GM18499 (cell line): ENCODE results near the gene LCK.

Experiments used
- ATAC-seq: cut with Tn5 transposase; IDR thresholded peaks from one replicate; pipeline ENCODE4 v1.9.1; 2021; ENCODE audit warnings: moderate number of reproducible peaks; ENCODE audit not compliant: insufficient read depth, unreplicated experiment

Gene LCK

GRCh38 chr1:32250893-32251716, at the start of gene LCK:
LCK (plus strand) TSS chr1:32251265; CDS start chr1:32274330, 23,065 bp downstream.
- no peak for ATAC-seq

- ATAC-seq = no peak
Observed at GRCh38 chr1:32204943-32205361, 46.1 kb upstream of the LCK start.

GRCh38 chr1:32205401-32206370, 45.4 kb upstream of the LCK start, which contains the start of gene IQCC:
IQCC (plus strand) TSS chr1:32205671; CDS start chr1:32205682, 11 bp downstream.
- ATAC-seq = no peak

GRCh38 chr1:32208469-32208868, 42.6 kb upstream of the LCK start:
- no peak for ATAC-seq

GRCh38 chr1:32208891-32209328, 42.2 kb upstream of the LCK start, which contains the start of gene DCDC2B:
DCDC2B (plus strand) TSS chr1:32209089; CDS start chr1:32209094, 5 bp downstream.
- no peak for ATAC-seq

- no peak for ATAC-seq
Observed at GRCh38 chr1:32215629-32216480, 35.2 kb upstream of the LCK start.

- ATAC-seq = no peak
Observed at GRCh38 chr1:32216566-32216965, 34.5 kb upstream of the LCK start.

GRCh38 chr1:32219022-32219421, 32.0 kb upstream of the LCK start:
- ATAC-seq = no peak

GRCh38 chr1:32220746-32221580, 30.1 kb upstream of the LCK start:
- no peak for ATAC-seq

- ATAC-seq = no peak
Observed at GRCh38 chr1:32221581-32221979, 29.5 kb upstream of the LCK start.

- ATAC-seq = no peak
Observed at GRCh38 chr1:32221980-32222755, 28.9 kb upstream of the LCK start, which contains the start of the genes EIF3I and TMEM234. EIF3I (plus strand) TSS chr1:32222407; CDS start chr1:32222442, 35 bp downstream. TMEM234 (minus strand) TSS chr1:32222353; CDS start chr1:32222322, 31 bp downstream.

GRCh38 chr1:32223683-32224082, 27.4 kb upstream of the LCK start:
- ATAC-seq = no peak

GRCh38 chr1:32224285-32224684, 26.8 kb upstream of the LCK start:
- no peak for ATAC-seq

GRCh38 chr1:32228771-32229170, 22.3 kb upstream of the LCK start:
- no peak for ATAC-seq

- ATAC-seq = no peak
Observed at GRCh38 chr1:32231843-32232432, 19.1 kb upstream of the LCK start.

- ATAC-seq = no peak
Observed at GRCh38 chr1:32232558-32233304, 18.3 kb upstream of the LCK start.

GRCh38 chr1:32234792-32235191, 16.3 kb upstream of the LCK start:
- ATAC-seq = no peak
